GM21529 (cell line): ENCODE results near the gene C1orf185.
"Not testable (repeated sequence)": the region's sequence is repeated elsewhere in the genome, so short reads cannot be mapped to it uniquely, and the experiment has no call there.

ENCODE experiments used
- ATAC-seq: cut with Tn5 transposase; IDR thresholded peaks from one replicate; pipeline ENCODE4 v1.9.1; 2021; ENCODE audit not compliant: unreplicated experiment

C1orf185 gene

DNA sequence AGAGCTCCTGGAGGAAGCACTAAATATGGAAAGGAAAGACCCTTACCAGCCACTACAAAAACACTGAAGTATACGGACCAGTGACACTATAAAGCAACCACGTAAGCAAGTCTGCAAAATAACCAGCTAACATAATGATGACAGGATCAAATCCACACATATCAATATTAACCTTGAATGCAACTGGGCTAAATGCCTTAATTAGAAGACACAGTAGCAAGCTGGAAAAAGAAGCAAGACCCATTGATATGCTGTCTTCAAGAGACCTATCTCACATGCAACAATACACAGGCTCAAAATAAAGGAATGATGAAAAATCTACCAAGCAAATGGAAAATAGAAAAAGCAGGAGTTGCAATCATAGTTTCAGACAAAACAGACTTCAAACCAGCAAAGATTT lies 31.0 kb downstream of the C1orf185 start:
- ATAC-seq, result no peak

DNA sequence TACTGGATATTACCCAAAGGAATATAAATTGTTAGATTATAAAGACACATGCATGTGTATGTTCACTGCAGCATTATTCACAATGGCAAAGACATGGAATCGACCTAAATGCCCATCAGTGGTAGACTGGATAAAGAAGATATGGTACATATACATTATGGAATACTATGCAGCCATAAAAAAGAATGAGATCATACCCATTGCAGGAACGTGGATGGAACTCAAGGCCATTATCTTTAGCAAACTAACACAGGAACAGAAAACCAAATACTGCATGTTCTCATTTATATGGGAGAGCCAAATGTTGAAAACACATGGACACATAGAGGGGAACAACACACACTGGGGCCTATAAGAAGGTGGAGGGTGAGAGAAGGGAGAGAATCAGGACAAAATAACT lies 35.7 kb downstream of the C1orf185 start:
- ATAC-seq, result not testable (repeated sequence)

DNA sequence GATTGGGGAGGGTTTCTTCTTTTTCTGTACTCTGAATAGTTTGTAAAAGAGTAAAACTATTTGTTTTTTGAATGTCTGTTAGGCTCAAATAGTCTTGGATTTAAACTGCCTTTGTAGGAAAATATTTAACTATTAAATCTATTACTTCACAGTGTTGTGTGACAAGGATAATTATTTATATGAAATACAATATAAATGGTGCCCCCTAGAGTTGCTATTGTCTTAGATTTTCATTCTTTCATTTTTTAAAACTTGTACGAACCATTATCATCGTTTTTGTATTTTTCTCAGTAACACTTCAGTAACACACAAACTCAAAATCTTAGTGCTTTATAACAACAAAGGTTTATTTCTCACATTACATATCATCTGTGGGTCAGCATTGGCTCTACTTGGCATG lies 37.4 kb downstream of the C1orf185 start:
- ATAC-seq, result no peak

DNA sequence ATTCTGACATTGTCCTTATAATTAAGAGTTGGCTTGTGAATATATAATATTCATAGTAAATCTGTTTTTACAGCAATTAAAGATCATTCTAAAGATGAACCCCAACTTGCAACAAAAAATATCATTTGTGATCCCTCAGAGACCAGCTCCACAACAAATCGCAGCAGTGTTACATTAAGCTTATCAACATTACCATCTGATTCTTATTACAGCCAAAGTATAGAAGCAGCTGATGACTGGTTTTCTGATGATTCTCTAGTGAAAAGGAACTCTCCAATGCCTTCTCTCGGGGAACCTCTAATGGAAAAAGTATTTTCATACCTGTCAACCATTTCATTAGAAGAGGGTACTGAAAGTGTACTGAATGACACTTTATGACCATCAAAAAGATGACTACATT lies 45.4 kb downstream of the C1orf185 start:
- no peak for ATAC-seq

DNA sequence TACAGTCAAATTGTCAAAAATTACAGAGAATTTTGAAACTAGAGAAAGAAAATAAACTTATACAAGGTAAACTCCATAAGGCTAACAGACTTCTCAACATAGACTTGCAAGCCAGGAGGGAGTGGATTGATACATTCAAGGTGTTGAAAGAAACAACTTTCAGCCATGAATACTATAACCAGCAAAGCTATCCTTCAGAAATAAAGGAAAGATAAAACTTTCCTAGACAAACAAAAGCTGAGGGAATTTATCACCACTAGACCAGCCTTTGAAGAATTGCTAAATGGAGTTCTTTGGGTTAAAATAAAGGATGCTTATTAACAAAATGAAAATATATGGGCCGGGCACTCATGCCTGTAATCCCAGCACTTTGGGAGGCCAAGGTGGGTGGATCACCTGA lies 52.7 kb downstream of the C1orf185 start:
- ATAC-seq, result no peak

DNA sequence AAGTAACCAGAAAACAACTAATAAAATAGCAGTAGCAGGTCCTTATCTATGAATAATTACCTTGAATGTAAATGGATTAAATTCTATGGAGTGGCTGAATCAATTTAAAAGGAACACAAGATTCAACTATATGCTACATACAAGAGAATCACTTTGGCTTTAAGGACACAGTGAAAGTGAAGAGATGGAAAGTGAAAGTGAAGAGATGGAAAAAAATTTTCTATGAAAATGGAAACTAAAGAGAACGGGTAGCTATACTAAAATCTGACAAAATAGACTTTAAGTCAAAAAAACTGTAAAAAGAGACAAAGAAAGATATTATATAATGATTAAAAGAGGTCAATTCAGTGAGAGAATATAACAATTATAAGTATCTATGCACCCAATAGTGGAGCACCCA lies 54.7 kb downstream of the C1orf185 start:
- ATAC-seq, result no peak

DNA sequence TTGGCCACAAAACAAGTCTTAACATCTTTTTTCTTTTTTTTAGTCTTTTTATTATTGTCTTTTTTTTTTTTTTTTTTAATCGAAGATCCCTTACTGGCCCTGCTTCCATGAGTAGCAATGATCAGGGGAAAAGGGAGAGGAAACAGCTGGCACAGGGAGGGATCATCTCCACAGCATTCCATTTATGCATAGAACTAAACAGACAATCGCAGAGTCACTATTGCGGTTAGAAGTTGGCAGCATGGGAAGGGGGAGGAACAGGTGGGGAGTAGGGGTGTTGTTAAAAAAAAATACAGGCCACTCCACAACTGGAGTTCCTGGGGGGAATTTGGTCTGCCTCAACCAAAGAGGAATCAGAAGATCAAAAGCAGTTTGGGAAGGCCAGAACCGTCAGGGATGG lies 55.4 kb downstream of the C1orf185 start:
- ATAC-seq, result no peak

DNA sequence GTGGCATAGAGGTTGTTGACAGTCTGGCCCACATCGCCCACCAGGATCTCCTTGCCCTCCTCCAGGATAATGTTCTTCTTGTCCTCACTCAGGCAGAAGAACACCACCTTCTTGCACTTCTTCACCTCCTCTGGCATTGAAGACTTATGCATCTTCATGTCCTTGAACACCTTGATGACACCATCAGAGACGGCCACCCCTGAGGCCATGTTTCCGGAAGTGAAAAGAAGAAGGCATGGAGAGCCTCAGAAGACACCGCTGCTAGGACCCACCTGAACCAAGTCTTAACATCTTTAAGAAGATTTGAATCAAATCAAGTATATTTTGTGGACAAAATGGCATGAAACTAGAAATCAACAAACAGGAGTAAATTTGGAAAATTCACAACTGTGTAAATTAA lies 56.2 kb downstream of the C1orf185 start:
- no peak for ATAC-seq

DNA sequence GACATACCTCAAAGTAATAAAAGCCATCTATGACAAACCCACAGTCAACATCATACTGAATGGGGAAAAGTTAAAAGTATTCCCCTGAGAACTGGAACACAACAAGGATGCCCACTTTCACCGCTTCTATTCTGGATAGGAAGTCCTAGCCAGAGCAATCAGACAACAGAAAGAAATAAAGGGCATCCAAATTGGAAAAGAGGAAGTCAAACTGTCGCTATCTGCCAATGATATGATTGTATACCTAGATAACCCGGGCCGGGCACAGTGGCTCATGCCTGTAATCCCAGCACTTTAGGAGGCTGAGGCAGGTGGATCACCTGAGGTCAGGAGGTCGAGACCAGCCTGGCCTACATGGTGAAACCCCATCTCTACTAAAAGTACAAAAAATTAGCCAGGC lies 60.5 kb downstream of the C1orf185 start:
- not testable (repeated sequence) for ATAC-seq

DNA sequence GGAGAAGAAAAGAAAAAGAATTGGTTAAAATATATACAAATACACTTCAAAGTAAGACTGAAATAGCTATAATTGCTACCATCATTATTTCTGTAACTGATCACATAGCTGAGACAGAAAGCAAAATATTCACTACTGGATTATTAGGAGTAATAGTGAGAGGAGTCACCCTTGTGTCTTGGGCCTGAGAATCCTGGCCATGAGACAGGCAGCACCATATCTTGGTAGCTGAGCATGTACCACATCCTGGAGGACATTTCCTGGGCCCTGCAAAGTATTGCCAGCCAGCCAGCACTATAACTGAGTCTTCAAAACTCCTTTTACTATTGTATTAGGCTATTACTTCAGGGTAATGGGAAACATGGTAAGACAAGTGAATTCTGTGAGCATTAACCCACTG lies 63.5 kb downstream of the C1orf185 start:
- no peak for ATAC-seq

DNA sequence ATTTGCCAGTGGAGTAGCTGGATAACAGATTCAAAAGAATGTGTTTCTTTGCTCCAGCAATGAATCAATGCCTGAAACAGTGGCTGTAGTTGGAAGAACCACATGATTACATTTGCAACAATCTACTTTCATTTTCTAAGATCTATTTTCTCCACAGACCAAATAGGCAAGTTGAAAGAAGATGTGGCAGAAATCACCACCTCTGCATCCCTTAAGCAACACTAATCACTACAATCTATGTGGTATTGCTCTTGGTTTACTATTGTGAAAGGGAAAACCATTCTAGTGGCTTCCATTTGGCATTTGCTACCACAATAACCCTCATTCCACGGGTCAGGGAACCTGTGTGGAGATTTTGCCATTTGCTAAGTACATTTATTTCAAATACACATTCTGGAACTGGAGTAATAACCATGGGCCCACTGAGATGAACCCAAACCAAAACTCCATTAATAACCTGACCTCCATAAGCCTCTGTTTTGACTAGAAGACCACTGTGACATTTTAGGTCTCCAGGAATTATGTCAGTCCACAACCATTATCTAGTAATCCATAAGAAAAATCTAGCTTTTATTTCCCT lies 66.3 kb downstream of the C1orf185 start:
- no peak for ATAC-seq

DNA sequence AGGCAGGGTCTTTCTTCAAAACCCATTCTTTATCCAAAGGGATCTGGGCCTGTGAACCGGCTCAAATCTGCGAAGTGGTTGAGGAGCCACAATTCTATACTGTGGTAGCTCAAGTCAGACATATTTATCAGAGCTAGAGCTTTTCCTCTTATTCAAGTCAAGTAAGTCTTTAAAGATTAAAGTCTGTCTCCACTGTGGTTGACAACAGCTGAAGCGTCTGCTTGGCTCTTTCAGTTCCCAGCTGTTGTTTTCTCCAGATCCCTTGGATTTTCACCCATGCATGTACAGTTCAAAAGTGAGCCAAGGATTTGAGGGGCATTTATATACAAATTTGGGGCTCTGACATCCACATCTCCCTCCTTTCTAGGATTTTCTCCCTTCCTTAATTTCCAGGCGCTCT lies 66.9 kb downstream of the C1orf185 start:
- no peak for ATAC-seq

DNA sequence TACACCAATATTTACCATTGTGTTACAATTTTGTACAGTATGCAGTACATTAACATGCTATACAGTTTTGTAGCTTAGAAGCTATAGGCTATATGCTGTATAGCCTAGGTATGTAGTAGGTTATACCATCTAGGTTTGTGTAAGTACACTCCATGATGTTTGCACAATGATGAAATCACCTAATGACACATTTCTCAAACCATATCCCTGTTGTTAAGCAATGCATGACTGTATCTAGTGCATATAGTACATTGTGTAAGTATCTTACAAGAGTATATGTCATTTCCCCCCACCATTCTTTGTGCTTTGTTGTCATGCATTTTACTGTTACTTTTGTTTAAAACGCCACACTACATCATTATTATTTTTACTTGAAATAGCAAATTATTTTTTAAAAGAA lies 68.3 kb downstream of the C1orf185 start:
- ATAC-seq, result no peak

DNA sequence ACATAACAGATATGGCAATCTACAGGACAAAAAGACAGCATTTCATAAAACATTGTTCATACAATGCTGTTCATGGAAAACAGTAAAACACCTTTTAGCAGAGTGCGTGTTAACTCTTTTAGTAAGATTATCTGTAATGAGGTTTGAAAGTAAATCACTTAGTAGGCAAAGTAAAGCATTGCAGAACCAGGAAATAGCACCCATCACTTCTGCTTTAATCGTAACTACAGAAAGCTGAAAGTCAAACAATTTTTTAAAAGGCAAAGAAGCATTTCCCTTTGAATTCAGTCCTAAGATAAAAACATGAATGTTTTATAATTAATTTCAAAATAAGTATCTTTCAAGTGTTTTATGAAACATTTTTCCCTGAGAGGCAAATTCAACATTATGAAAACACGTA lies 70.8 kb downstream of the C1orf185 start:
- ATAC-seq, result no peak

DNA sequence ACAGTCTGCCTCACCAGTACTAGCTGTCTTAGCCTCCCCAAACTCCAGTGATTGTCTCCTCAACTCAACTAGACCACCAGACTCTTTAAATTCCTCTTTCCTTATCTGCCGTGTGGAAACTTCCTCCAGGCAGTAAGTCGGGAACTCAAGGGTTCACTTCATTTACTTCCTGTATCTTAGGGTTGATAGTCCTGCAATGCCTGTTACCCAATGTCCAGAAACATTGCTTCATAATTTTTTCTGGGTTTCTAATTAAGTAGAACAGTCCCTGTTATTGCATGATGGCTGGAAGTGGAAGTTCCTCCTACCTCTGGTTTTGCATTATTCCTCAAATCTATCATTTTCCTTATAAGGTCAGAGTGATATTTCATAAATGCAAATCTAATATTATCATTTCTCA lies 73.2 kb downstream of the C1orf185 start:
- ATAC-seq, result no peak

DNA sequence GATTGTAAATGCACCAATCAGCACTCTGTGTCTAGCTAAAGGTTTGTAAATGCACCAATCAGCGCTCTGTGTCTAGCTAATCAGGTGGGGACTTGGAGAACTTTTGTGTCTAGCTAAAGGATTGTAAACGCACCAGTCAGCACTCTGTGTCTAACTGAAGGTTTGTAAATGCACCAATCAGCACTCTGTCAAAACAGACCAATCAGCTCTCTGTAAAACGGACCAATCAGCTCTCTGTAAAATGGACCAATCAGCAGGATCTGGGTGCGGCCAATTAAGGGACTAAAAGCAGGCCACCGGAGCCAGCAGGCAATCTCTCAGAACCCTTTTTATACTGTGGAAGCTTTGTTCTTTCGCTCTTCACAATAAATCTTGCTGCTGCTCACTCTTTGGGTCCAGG lies 76.0 kb downstream of the C1orf185 start:
- not testable (repeated sequence) for ATAC-seq

DNA sequence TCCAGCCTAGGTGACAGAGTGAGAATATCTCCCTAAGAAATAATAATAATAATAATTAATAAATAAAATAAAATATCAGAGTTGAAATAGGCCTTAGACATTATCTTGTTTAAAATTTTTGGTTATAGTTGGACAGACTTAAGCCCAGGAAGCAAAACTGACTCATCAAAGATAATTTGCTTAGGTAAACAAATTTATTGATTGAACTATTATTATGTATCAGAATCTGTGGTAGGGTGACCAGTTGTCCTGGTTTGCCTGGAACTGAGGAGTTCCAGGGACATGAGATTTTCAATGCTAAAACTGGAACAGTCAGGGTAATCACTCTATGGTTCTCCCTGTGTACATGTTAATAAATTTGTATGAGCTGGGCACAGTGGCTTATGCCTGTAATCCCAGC lies 86.2 kb downstream of the C1orf185 start:
- ATAC-seq, result no peak

DNA sequence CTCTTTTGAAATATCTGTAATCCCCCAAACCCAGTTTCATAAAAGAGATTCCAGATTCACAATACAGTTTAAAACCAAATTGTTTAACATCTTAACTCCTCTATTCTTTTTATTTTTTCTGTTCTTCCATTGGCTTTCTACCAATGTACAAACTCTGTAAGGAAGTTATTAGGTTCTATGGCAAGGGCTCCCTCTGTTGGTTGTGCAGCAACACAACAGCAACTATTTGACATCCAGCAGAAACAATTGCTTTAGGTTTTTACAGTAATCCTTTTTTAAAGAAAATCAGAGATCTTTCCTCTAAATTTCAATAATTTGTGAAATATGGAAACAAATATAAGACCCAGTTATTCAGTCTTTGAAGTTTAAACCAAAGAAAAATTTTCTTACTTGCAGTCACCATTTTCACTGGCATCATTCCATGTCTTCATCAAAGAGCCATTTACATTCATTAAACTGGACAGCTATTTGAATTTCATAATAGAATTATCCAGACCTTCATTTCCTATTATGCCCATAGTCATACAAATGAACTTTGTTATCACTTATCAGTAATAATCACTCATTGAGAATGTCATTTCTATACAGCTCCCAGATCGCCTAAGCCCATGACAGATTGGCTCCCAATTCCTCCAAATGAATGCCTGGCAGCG lies 87.5 kb downstream of the C1orf185 start:
- no peak for ATAC-seq

DNA sequence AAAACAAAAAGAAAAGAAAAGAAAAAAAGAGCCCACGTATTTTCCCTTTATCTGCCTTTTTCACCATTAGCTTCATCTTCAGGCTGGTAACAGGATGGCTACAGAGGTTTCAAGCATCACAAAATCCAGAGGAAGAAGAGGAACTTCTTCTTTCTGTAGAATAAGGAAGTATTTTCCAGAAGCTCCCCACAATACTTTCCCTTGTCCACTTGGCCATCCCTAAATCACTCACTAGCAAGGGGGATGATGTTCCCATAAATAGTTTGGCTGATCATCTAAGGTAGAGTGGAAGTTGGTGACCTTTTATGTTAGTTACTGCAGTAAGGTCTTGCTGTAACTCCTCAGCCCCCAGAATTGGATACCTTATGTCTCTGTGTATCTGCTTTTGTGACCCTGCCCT lies 88.9 kb downstream of the C1orf185 start:
- ATAC-seq, result no peak

DNA sequence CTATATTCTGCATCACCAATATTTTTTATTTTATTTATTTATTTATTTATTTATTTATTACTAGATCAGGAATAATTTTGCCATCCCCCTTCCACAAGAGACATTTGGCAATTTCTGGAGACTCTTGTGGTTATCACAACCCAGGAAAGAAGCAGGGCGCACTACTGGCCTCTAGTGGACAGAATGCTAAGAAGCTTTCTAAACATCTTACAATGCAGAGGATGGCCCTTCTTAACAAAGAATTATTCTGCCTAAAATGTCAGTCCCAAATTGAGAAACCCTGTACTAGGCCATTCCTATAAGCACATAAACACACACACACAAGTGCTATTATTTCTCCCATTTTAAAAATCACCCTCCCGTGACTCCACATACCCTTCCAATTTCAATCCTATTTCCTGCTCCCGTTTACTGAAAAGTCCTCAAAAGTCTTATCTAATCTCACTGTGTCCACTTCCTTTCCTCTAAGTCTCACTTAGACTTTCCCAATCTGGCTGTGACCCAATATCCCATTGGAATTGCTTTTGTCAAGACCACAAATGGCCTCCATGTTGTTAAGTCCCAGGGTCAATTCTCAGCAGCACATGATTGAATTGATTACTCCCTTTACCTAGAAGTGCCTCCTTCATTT lies 90.3 kb downstream of the C1orf185 start:
- no peak for ATAC-seq

DNA sequence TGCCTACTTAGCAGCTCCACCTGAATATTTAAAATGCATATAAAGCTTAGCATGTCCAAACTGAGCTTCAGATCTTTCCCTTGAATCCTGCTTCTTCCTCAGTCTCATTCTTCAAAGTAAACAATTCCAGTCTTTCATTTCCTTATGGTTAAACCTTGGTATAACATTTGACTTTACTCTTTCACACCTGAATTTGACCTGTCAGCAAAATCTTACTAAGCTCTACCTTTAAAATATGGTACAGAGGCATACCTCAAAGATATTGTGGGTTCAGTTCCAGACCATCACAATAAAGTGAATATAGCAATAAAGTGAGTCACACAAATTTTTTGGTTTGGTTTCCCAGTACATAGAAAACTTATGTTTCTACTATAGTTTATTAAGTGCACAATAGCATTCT lies 91.5 kb downstream of the C1orf185 start:
- no peak for ATAC-seq
